ENCODE measurements around the gene SH3RF1. TPM values are rescaled to one million over a fixed set of nuclear protein-coding genes. Genes with fewer than 3 reads are reported as not detected.

The SH3RF1 gene
- total RNA-seq, 4 donors from 2014 or later, result 10.6 to 17.9 (median 13.3) TPM

- H3K27me3 ChIP-seq, result no peaks in the 10 kb centered on the region
- no peak for DNase-seq (ENCODE audit: low spot score in 2 of 2)
- H3K4me1 ChIP-seq, result peaks cover 0 to 52% (median 18%) of the 10 kb centered on the region in 4 donors
- peak overlapping the region in 1 of 4 donors; percentile 17 for H3K27ac ChIP-seq
- no peaks in the 10 kb centered on the region for H3K36me3 ChIP-seq
- TF ChIP-seq CTCF (IDR thresholded peaks at IDR 0.05) (no peak), EP300 (IDR thresholded peaks at IDR 0.05) (no peak), POLR2A (IDR thresholded peaks at IDR 0.05) (no peak)
- no peaks in the 10 kb centered on the region for H3K9me3 ChIP-seq
- WGBS, 2 donors, result 98% methylated on average over 8 of the region's 8 CpGs
- H3K4me3 ChIP-seq, result no peak overlapping the region
Measured at GRCh38 chr4:169248645-169249044, 22.1 kb downstream of the SH3RF1 start.

- H3K4me1 ChIP-seq, result peaks cover 0 to 45% (median 10%) of the 10 kb centered on the region in 4 donors
- no peak for TF ChIP-seq EP300 (IDR thresholded peaks at IDR 0.05)
- TF ChIP-seq CTCF (IDR thresholded peaks at IDR 0.05), result no peak
- TF ChIP-seq POLR2A (IDR thresholded peaks at IDR 0.05), result no peak
- 82 to 88% methylated on average over 2 of the region's 2 CpGs for WGBS, 2 donors
- no peak for DNase-seq (ENCODE audit: low spot score in 2 of 2)
- H3K36me3 ChIP-seq, result no peaks in the 10 kb centered on the region
- no peaks in the 10 kb centered on the region for H3K9me3 ChIP-seq
- H3K27me3 ChIP-seq, result no peaks in the 10 kb centered on the region
- H3K27ac ChIP-seq, result no peak overlapping the region
- H3K4me3 ChIP-seq, result no peak overlapping the region
Measured at GRCh38 chr4:169246957-169247396, 23.8 kb downstream of the SH3RF1 start.

- Histone ChIP-seq H3K36me3 (no peaks in the 10 kb centered on the region), H3K4me3 (no peak overlapping the region), H3K4me1 (peaks cover 0 to 38% (median 9%) of the 10 kb centered on the region in 4 donors), H3K27me3 (no peaks in the 10 kb centered on the region), H3K27ac (no peak overlapping the region), H3K9me3 (no peaks in the 10 kb centered on the region)
- DNase-seq (ENCODE audit: low spot score in 2 of 2), result no peak
- WGBS, 2 donors, result 82 to 84% methylated on average over 3 of the region's 3 CpGs
- TF ChIP-seq CTCF (IDR thresholded peaks at IDR 0.05), result no peak
- TF ChIP-seq EP300 (IDR thresholded peaks at IDR 0.05), result no peak
- TF ChIP-seq POLR2A (IDR thresholded peaks at IDR 0.05), result no peak
Measured at GRCh38 chr4:169246279-169246678, 24.5 kb downstream of the SH3RF1 start.

GRCh38 chr4:169245061-169245460, 25.7 kb downstream of the SH3RF1 start:
- no peaks in the 10 kb centered on the region for H3K36me3 ChIP-seq
- H3K27me3 ChIP-seq, result no peaks in the 10 kb centered on the region
- no peak for TF ChIP-seq EP300 (IDR thresholded peaks at IDR 0.05)
- no peak for TF ChIP-seq CTCF (IDR thresholded peaks at IDR 0.05)
- no peak for TF ChIP-seq POLR2A (IDR thresholded peaks at IDR 0.05)
- peaks cover 0 to 26% (median 6%) of the 10 kb centered on the region in 4 donors for H3K4me1 ChIP-seq
- no peak overlapping the region for H3K27ac ChIP-seq
- no peaks in the 10 kb centered on the region for H3K9me3 ChIP-seq
- DNase-seq (ENCODE audit: low spot score in 2 of 2), result no peak
- WGBS, 2 donors, result 82 to 85% methylated on average over 2 of the region's 2 CpGs
- H3K4me3 ChIP-seq, result no peak overlapping the region

- no peak for DNase-seq (ENCODE audit: low spot score in 2 of 2)
- Histone ChIP-seq H3K4me3 (no peak overlapping the region), H3K4me1 (peaks cover 0 to 22% (median 6%) of the 10 kb centered on the region in 4 donors), H3K27ac (no peak overlapping the region), H3K36me3 (no peaks in the 10 kb centered on the region), H3K27me3 (no peaks in the 10 kb centered on the region), H3K9me3 (no peaks in the 10 kb centered on the region)
- 28 to 38% methylated on average over 2 of the region's 2 CpGs for WGBS, 2 donors
- no peak for TF ChIP-seq CTCF (IDR thresholded peaks at IDR 0.05)
- TF ChIP-seq EP300 (IDR thresholded peaks at IDR 0.05), result no peak
- no peak for TF ChIP-seq POLR2A (IDR thresholded peaks at IDR 0.05)
Measured at GRCh38 chr4:169243825-169244609, 26.7 kb downstream of the SH3RF1 start.
